ENCODE measurements around the gene SLC2A5. TPM values are rescaled to one million over a fixed set of nuclear protein-coding genes. Genes with fewer than 3 reads are reported as not detected.
A peak's percentile ranks its signal among the peaks of the same experiment; 100 is the strongest.

Gene SLC2A5
- total and polyA plus RNA-seq, 4 donors = 0.16 to 2.8 (median 1.5) TPM

- DNase-seq (no peak), ATAC-seq (ENCODE audit: insufficient read depth, low FRiP score) (no peak)
- 73 to 79% methylated on average over 13 of the region's 13 CpGs for WGBS, 2 donors
- Histone ChIP-seq H3K9me3 (ENCODE audit: control insufficient read depth in 4 of 4, insufficient read depth in 3 of 4, low read length in 3 of 4) (no peaks in the 10 kb centered on the region), H3K27me3 (ENCODE audit: control insufficient read depth in 3 of 3, insufficient read depth in 3 of 3, low read length in 2 of 3) (no peaks in the 10 kb centered on the region), H3K9ac (ENCODE audit: insufficient read depth in 1 of 2, low read length in 2 of 2) (no peak overlapping the region), H3K27ac (ENCODE audit: low read depth in 1 of 2, low read length in 1 of 2) (no peak overlapping the region), H3K4me1 (ENCODE audit: control insufficient read depth in 5 of 5, insufficient read depth in 5 of 5, low read length in 5 of 5) (peaks cover 0 to 6% (median 0%) of the 10 kb centered on the region in 5 donors), H3K36me3 (ENCODE audit: control insufficient read depth in 4 of 4, insufficient read depth in 4 of 4, low read length in 4 of 4) (no peaks in the 10 kb centered on the region), H3K4me3 (no peak overlapping the region)
- TF ChIP-seq CTCF (IDR thresholded peaks at IDR 0.05; ENCODE audit: control extremely low read depth, extremely low read depth) = no peak
Measured at GRCh38 chr1:8988618-8988967, 80.8 kb downstream of the SLC2A5 start.

DNA sequence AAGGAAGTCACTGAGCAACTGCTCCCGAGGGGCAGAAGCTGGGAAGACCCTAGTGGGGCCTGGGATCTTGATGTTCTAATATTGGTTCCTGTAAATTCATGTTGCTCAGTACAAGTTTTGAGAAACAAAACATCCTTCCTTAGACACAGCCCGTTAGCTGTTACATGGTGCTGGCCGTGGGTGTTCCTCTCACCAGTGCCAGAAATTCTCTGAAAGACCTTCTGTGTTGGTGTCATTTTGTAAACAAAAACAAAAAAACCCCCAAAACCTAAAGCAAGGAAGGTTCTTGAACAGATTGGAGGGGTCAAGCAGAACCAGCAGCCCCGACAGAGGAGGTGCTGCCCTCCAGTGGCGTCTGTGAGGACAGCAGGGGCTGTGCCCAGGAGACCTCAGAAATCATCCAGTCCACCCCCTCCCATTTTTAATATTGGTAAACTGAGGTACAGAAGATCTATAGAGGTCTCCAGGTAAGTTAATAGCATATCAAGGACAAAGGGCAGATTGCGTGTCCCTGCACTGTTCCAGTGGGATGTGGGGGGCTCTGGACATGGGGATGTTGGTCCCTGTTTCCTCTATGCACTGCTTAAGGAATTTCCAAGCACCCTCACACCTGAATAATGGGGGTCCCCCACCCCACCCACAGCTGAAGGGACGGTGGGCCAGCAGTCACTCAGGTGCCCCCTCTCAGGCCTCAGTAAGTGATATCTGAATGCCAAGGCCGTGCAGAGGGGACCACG is 81.4 kb downstream of the SLC2A5 start:
- WGBS, 2 donors = 30 to 32% methylated on average over 9 of the region's 9 CpGs
- Histone ChIP-seq H3K4me1 (ENCODE audit: control insufficient read depth in 5 of 5, insufficient read depth in 5 of 5, low read length in 5 of 5) (peaks cover 0 to 6% (median 0%) of the 10 kb centered on the region in 5 donors), H3K27ac (ENCODE audit: low read depth in 1 of 2, low read length in 1 of 2) (no peak overlapping the region)

GRCh38 chr1:8986814-8987190 is 82.6 kb downstream of the SLC2A5 start:
- Histone ChIP-seq H3K36me3 (ENCODE audit: control insufficient read depth in 4 of 4, insufficient read depth in 4 of 4, low read length in 4 of 4) (no peaks in the 10 kb centered on the region), H3K4me1 (ENCODE audit: control insufficient read depth in 5 of 5, insufficient read depth in 5 of 5, low read length in 5 of 5) (peaks cover 0 to 6% (median 0%) of the 10 kb centered on the region in 5 donors), H3K9me3 (ENCODE audit: control insufficient read depth in 4 of 4, insufficient read depth in 3 of 4, low read length in 3 of 4) (no peaks in the 10 kb centered on the region), H3K27ac (ENCODE audit: low read depth in 1 of 2, low read length in 1 of 2) (no peak overlapping the region), H3K4me3 (no peak overlapping the region), H3K9ac (ENCODE audit: insufficient read depth in 1 of 2, low read length in 2 of 2) (no peak overlapping the region), H3K27me3 (ENCODE audit: control insufficient read depth in 3 of 3, insufficient read depth in 3 of 3, low read length in 2 of 3) (no peaks in the 10 kb centered on the region)
- DNase-seq (no peak), ATAC-seq (ENCODE audit: insufficient read depth, low FRiP score) (no peak)
- WGBS, 2 donors = 45 to 83% methylated on average over 9 to 10 of the region's 10 CpGs
- no peak for TF ChIP-seq CTCF (IDR thresholded peaks at IDR 0.05; ENCODE audit: control extremely low read depth, extremely low read depth)

More for the DNA sequence above, 81.4 kb downstream of the SLC2A5 start:
- Histone ChIP-seq H3K36me3 (ENCODE audit: control insufficient read depth in 4 of 4, insufficient read depth in 4 of 4, low read length in 4 of 4) (no peaks in the 10 kb centered on the region), H3K4me3 (no peak overlapping the region), H3K27me3 (ENCODE audit: control insufficient read depth in 3 of 3, insufficient read depth in 3 of 3, low read length in 2 of 3) (no peaks in the 10 kb centered on the region), H3K9ac (ENCODE audit: insufficient read depth in 1 of 2, low read length in 2 of 2) (peak overlapping the region in 1 of 2 donors; percentile 51), H3K9me3 (ENCODE audit: control insufficient read depth in 4 of 4, insufficient read depth in 3 of 4, low read length in 3 of 4) (no peaks in the 10 kb centered on the region)
- peak; percentile 76 for TF ChIP-seq CTCF (IDR thresholded peaks at IDR 0.05; ENCODE audit: control extremely low read depth, extremely low read depth)
- DNase-seq (peak; percentile 57 to 62 (median 58)), ATAC-seq (ENCODE audit: insufficient read depth, low FRiP score) (peak; percentile 62)

Data from lung (tissue), 12 donors.